22Rv1 (cell line): ENCODE measurements around the gene ADRA1B.

Experiments
- H3K27ac ChIP-seq: fragments of 450-650 bp; 2 replicates; pipeline ENCODE4 v1.5.1; 2017
- ZFX ChIP-seq: fragments of 450-650 bp; IDR thresholded peaks from 2 replicates; pipeline ENCODE4 v1.6.1; 2017; ENCODE audit warnings: antibody characterized with exemption, borderline replicate concordance
- TF ChIP-seq, protein P1 (sequence below): fragments of 450-650 bp; IDR thresholded peaks from 2 replicates; pipeline ENCODE4 v1.5.1; 2017; ENCODE audit warnings: mild to moderate bottlenecking

Gene ADRA1B

DNA sequence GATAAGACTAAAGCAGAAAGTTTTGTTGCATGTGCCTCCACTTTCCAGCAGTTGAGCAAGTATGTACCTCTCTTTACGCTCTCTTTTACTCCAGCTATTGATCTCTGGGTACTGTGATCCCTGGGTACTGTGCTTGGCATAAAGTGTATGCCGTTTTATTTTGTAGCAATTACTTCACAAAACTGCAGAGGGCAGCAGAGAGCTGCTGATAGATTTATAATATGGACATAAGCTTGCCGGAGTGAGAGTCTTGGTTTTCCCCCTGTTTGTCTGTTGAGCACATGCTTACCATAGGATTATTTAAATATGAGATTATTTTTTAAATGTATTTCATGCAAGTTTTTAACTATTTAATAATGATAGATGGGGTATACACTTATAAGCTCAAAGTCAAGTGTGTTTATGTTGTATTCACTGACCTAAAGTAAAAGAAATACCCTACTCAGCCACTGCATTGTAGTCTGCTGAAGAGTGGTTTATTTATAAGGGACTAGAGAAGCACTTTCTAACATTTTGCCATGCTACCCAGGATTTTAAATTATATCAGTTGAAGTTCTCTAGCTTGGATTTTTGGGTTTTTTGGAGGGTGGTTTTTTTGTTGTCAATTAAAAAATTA, 105.7 kb downstream of the ADRA1B start:
- TF ChIP-seq ZFX, result no peak
- TF ChIP-seq, protein P1, sequence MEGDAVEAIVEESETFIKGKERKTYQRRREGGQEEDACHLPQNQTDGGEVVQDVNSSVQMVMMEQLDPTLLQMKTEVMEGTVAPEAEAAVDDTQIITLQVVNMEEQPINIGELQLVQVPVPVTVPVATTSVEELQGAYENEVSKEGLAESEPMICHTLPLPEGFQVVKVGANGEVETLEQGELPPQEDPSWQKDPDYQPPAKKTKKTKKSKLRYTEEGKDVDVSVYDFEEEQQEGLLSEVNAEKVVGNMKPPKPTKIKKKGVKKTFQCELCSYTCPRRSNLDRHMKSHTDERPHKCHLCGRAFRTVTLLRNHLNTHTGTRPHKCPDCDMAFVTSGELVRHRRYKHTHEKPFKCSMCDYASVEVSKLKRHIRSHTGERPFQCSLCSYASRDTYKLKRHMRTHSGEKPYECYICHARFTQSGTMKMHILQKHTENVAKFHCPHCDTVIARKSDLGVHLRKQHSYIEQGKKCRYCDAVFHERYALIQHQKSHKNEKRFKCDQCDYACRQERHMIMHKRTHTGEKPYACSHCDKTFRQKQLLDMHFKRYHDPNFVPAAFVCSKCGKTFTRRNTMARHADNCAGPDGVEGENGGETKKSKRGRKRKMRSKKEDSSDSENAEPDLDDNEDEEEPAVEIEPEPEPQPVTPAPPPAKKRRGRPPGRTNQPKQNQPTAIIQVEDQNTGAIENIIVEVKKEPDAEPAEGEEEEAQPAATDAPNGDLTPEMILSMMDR, result peak; percentile 92
- H3K27ac ChIP-seq, result no peak overlapping the region
